Activated CD4-positive, alpha-beta T cell treated with anti-CD3 and anti-CD28 coated beads for 36 hours (primary cell): ENCODE results near the gene MUCL1. TPM values are rescaled to one million over a fixed set of nuclear protein-coding genes. Genes with fewer than 3 reads are reported as not detected.
A peak's percentile ranks its signal among the peaks of the same experiment; 100 is the strongest.

ENCODE experiments used
- ATAC-seq: fragments of 200-7000 bp; cut with Tn5 transposase; one replicate; pipeline ENCODE4 v1.10.0; 2021; ENCODE audit warnings: mild to moderate bottlenecking, moderate library complexity
- CTCF ChIA-PET: fragments of 350-600 bp; sonication (Branson Sonifier 250); formaldehyde crosslinking; loops from one replicate; lab custom pipeline; 2021; ENCODE audit warnings: antibody characterized with exemption; lab: Charles Lee
- POLR2A ChIA-PET: fragments of 350-600 bp; sonication (Branson Sonifier 250); formaldehyde crosslinking; loops from one replicate; lab custom pipeline; 2021; ENCODE audit warnings: antibody characterized with exemption, inconsistent platforms; lab: Charles Lee
- DNase-seq: peaks from one replicate; pipeline ENCODE4 v3.0.0-alpha.2; 2020
- H3K27ac Mint-ChIP-seq: one replicate; pipeline ENCODE4 v1.8.0; 2021; ENCODE audit warnings: mixed read lengths
- H3K27me3 Mint-ChIP-seq: one replicate; pipeline ENCODE4 v1.8.0; 2021; ENCODE audit warnings: mixed read lengths
- H3K36me3 Mint-ChIP-seq: one replicate; pipeline ENCODE4 v1.8.0; 2021; ENCODE audit warnings: low read depth, mixed read lengths
- H3K4me1 Mint-ChIP-seq: one replicate; pipeline ENCODE4 v1.8.0; 2021; ENCODE audit warnings: mixed read lengths
- H3K4me3 Mint-ChIP-seq: one replicate; pipeline ENCODE4 v1.8.0; 2021; ENCODE audit warnings: mild to moderate bottlenecking, moderate library complexity, mixed read lengths
- H3K9me3 Mint-ChIP-seq: one replicate; pipeline ENCODE4 v1.8.0; 2021; ENCODE audit warnings: low read depth, mixed read lengths
- intact Hi-C, 2 experiments: fragments of 100-400 bp; cut with DNase I in 1 of 2; cut with micrococcal nuclease in 1 of 2; formaldehyde crosslinking; loops; one replicate each; pipeline versions ENCODE4 v1.14.2 to v1.15.1; 2022 to 2024; cut with DNase I, micrococcal nuclease
- total RNA-seq, 2 experiments: library from RNA; stranded (reverse); gene quantifications; one replicate each; pipeline ENCODE4 v1.2.3, GENCODE V29; 2021

MUCL1 gene, protein sequence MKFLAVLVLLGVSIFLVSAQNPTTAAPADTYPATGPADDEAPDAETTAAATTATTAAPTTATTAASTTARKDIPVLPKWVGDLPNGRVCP
- total RNA-seq: not detected

GRCh38 chr12:54853933-54854538, at the start of gene MUCL1:
MUCL1 (plus strand) TSS chr12:54854516; CDS start chr12:54854583, 67 bp downstream.
- no peaks in the 10 kb centered on the region for H3K36me3 Mint-ChIP-seq
- ATAC-seq (peak; percentile 95), DNase-seq (peak; percentile 82)
- peaks cover 18% of the 10 kb centered on the region for H3K4me1 Mint-ChIP-seq
- ChIA-PET CTCF (interaction anchor here (0.8 to 3.5 kb wide), 9 partner anchors 9 to 220 kb away, joined by 3 to 48 read pairs (median 6); no protein-coding TSS in a partner anchor), POLR2A (no interaction called here)
- H3K27ac Mint-ChIP-seq: no peak within 1 kb of the TSS
- intact Hi-C loops: loop anchor here (1.0 to 10.0 kb wide), 11 partner anchors 79 to 219 kb away; partner anchors contain the start of gene TESPA1 (in 2 of the 2)
- no peak within 1 kb of the TSS for H3K4me3 Mint-ChIP-seq
- no peaks in the 10 kb centered on the region for H3K27me3 Mint-ChIP-seq
- H3K9me3 Mint-ChIP-seq: no peaks in the 10 kb centered on the region

DNA sequence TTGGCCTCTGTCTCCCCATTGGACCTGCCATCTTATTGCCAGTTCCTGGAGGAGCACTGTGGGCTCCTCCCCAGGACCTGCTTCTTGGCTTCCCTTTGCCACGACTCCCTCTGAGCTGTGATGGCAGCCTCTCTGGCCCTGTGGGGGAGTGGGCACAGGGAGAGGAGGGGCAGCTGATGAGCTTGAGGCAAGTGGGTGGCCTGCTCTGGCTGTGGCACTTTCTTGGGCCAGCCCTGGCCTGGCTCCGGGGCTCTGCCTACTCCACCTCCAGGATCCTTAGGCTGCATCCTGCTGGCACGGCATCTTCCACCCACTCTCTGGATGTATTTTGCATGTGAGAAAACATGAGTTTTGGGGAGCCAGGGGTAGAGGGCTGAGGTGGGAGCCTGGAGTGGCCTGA, 32.6 kb upstream of the MUCL1 start:
- no peak overlapping the region for H3K4me3 Mint-ChIP-seq
- no peak for DNase-seq
- H3K4me1 Mint-ChIP-seq: no peaks in the 10 kb centered on the region
- H3K9me3 Mint-ChIP-seq: peaks cover 2% of the 10 kb centered on the region
- ATAC-seq: no peak
- peaks cover 8% of the 10 kb centered on the region for H3K27me3 Mint-ChIP-seq
- no peaks in the 10 kb centered on the region for H3K36me3 Mint-ChIP-seq
- ChIA-PET CTCF (interaction anchor here (1.3 kb wide), 1 partner anchor 135 kb away, joined by 4 read pairs; no protein-coding TSS in a partner anchor), POLR2A (no interaction called here)
- no peak overlapping the region for H3K27ac Mint-ChIP-seq
- intact Hi-C loops: no loop called here

DNA sequence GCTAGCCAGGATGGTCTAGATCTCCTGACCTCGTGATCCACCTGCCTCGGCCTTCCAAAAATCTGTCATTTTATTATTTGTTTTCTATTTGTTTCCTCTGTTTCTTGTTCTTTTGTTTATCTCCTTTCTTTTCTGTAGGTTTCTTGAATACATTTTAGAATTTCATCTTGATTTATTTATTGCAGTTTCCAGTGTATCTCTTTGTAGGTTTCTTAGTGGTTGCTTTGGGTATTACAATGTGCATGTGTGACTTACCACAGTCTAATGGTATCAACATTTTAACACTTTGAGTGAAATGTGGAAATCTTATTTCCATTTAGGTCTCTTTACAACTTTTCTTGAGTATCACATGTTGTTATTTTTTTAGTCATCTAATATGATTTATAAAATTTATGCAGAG, 29.9 kb upstream of the MUCL1 start:
- H3K27me3 Mint-ChIP-seq: peaks cover 3% of the 10 kb centered on the region
- H3K27ac Mint-ChIP-seq: no peak overlapping the region
- POLR2A ChIA-PET: no interaction called here
- no peak for DNase-seq
- intact Hi-C loops: no loop called here
- H3K4me1 Mint-ChIP-seq: no peaks in the 10 kb centered on the region
- H3K36me3 Mint-ChIP-seq: no peaks in the 10 kb centered on the region
- H3K9me3 Mint-ChIP-seq: no peaks in the 10 kb centered on the region
- CTCF ChIA-PET: interaction anchor here (0.8 to 1.0 kb wide), 3 partner anchors 21 to 176 kb away, joined by 3 read pairs; no protein-coding TSS in a partner anchor
- H3K4me3 Mint-ChIP-seq: no peak overlapping the region
- no peak for ATAC-seq

GRCh38 chr12:54829511-54829910, 24.8 kb upstream of the MUCL1 start:
- H3K36me3 Mint-ChIP-seq: no peaks in the 10 kb centered on the region
- no peak overlapping the region for H3K4me3 Mint-ChIP-seq
- H3K4me1 Mint-ChIP-seq: no peaks in the 10 kb centered on the region
- CTCF ChIA-PET: interaction anchor here (0.6 to 1.6 kb wide), 2 partner anchors 9 to 11 kb away, joined by 3 to 4 read pairs; no protein-coding TSS in a partner anchor
- ATAC-seq (no peak), DNase-seq (no peak)
- no peak overlapping the region for H3K27ac Mint-ChIP-seq
- no peaks in the 10 kb centered on the region for H3K9me3 Mint-ChIP-seq
- no peaks in the 10 kb centered on the region for H3K27me3 Mint-ChIP-seq
- intact Hi-C loops: no loop called here
- POLR2A ChIA-PET: no interaction called here

- H3K4me3 Mint-ChIP-seq: no peak overlapping the region
- ChIA-PET POLR2A (no interaction called here), CTCF (interaction anchor here (1.6 kb wide), 1 partner anchor 10 kb away, joined by 4 read pairs; no protein-coding TSS in a partner anchor)
- DNase-seq (no peak), ATAC-seq (no peak)
- no peaks in the 10 kb centered on the region for H3K27me3 Mint-ChIP-seq
- H3K27ac Mint-ChIP-seq: no peak overlapping the region
- H3K4me1 Mint-ChIP-seq: no peaks in the 10 kb centered on the region
- intact Hi-C loops: no loop called here
- H3K36me3 Mint-ChIP-seq: no peaks in the 10 kb centered on the region
- H3K9me3 Mint-ChIP-seq: no peaks in the 10 kb centered on the region
Observed at GRCh38 chr12:54830199-54830598, 24.1 kb upstream of the MUCL1 start.

GRCh38 chr12:54831631-54832030, 22.7 kb upstream of the MUCL1 start:
- ChIA-PET POLR2A (no interaction called here), CTCF (interaction anchor here (1.3 kb wide), 1 partner anchor 82 kb away, joined by 4 read pairs; no protein-coding TSS in a partner anchor)
- Mint-ChIP-seq H3K4me1 (no peaks in the 10 kb centered on the region), H3K9me3 (no peaks in the 10 kb centered on the region), H3K27me3 (peaks cover 3% of the 10 kb centered on the region), H3K27ac (no peak overlapping the region), H3K36me3 (no peaks in the 10 kb centered on the region), H3K4me3 (no peak overlapping the region)
- ATAC-seq (no peak), DNase-seq (no peak)
- intact Hi-C loops: no loop called here

DNA sequence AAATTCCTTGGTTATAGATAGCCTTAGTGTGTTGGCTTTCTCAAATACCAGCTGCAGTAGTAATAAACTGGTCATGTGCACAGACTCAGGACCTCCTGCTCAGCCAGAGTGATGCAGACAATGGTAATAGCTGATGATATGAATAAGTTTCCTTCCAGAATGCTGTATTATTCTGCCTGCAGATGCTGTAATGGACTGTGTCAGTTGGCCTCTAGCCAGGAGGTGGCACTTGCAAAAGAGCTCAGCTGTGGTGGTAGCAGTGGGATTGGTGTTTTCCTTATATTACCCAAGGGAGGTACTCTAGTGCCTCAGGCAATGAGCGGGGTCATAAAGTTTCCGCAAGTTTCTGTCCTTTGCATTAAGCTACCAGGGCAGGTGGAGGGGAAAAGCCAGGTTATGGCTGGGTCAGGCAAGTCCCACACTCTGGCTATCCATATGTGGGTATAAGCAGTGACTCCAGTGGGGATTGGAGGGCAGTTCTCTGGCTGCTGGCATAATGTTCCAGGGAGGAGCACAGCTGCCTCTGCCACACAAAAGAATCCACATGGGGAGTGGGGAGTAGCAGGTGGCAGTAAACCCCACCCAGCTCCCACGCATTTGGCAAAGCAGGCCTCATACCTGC, 14.0 kb upstream of the MUCL1 start:
- H3K4me3 Mint-ChIP-seq: no peak overlapping the region
- DNase-seq: no peak
- CTCF ChIA-PET: interaction anchor here (0.6 to 1.6 kb wide), 7 partner anchors 8 to 780 kb away, joined by 3 to 4 read pairs (median 3); no protein-coding TSS in a partner anchor
- no peaks in the 10 kb centered on the region for H3K36me3 Mint-ChIP-seq
- intact Hi-C loops: no loop called here
- H3K27ac Mint-ChIP-seq: no peak overlapping the region
- H3K9me3 Mint-ChIP-seq: peaks cover 4% of the 10 kb centered on the region
- no peak for ATAC-seq
- peaks cover 8% of the 10 kb centered on the region for H3K27me3 Mint-ChIP-seq
- POLR2A ChIA-PET: no interaction called here
- H3K4me1 Mint-ChIP-seq: no peaks in the 10 kb centered on the region

DNA sequence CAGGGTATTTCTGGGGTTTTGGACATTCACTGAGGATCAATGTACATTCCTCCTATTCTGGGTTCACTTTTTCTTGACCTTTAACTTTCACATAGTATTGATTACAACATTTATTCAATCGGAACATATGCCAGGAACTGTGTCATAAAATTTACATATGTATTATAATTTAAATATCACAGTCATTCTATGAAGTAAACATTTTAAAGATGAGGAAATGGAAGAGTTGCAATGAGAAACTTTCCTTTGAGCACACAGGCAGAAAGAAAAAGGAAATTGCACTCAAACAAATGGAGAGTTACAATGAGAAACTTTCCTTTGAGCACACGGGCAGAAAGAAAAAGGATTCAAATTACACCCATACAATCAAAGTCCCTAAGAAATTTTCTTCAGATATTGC, 3.1 kb downstream of the MUCL1 start:
- Mint-ChIP-seq H3K27ac (no peak overlapping the region), H3K27me3 (peaks cover 11% of the 10 kb centered on the region), H3K9me3 (no peaks in the 10 kb centered on the region), H3K36me3 (no peaks in the 10 kb centered on the region), H3K4me3 (no peak overlapping the region), H3K4me1 (peaks cover 18% of the 10 kb centered on the region)
- ChIA-PET CTCF (interaction anchor here (0.6 to 1.9 kb wide), 6 partner anchors 11 to 215 kb away, joined by 3 to 6 read pairs (median 4); no protein-coding TSS in a partner anchor), POLR2A (no interaction called here)
- ATAC-seq (no peak), DNase-seq (no peak)
- intact Hi-C loops: loop anchor here in 1 of 2 experiments (10.0 kb wide), 1 partner anchor 127 kb away; the partner anchor contains the start of gene TESPA1

DNA sequence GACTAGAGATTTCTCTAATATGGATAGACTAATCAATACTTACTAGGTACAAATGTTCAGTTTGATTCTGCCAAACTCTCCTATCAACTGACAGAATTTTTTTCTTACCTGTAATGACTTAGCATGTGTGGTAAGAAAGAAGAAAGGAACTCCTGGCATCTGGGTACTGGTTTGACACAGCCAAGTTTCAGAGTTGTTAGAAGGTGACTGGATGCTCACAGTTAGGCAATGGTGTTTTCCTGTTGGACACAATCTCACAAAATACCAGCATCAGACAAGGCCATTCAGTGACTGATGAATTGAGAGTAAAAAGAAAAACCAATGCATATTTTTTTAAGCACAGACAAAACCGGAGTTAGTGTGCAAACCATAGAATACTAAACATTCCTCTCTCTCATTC, 4.2 kb downstream of the MUCL1 start:
- H3K4me3 Mint-ChIP-seq: no peak overlapping the region

DNA sequence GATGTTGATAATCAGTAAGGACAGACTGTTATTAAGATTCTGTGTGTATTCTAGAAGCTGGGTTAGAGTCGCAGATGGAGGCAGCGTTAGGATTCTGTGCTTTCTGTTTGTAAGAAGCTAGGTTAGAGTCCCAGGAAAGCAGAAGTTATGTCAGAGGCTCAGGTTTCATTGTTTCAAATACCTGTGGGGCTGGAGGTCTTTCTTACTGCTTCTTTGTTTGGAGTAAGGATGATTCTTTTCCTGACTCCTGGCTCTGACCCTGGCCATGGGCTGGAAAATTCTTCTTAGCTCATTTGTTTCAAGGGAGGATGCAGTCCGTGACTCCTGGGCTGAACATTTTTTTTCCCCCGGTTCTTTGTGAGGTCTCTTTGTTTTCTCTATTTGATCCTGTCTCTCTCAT, 5.2 kb downstream of the MUCL1 start:
- intact Hi-C loops: loop anchor here in 1 of 2 experiments (10.0 kb wide), 1 partner anchor 125 kb away; the partner anchor contains the start of gene TESPA1
- DNase-seq (no peak), ATAC-seq (no peak)
- Mint-ChIP-seq H3K9me3 (no peaks in the 10 kb centered on the region), H3K4me3 (no peak overlapping the region), H3K27ac (no peak overlapping the region), H3K4me1 (peaks cover 26% of the 10 kb centered on the region), H3K27me3 (peaks cover 16% of the 10 kb centered on the region), H3K36me3 (no peaks in the 10 kb centered on the region)
- ChIA-PET POLR2A (no interaction called here), CTCF (interaction anchor here (1.2 to 3.4 kb wide), 2 partner anchors 98 to 111 kb away, joined by 3 to 15 read pairs; no protein-coding TSS in a partner anchor)

More for the DNA sequence above, 4.2 kb downstream of the MUCL1 start:
- ChIA-PET POLR2A (no interaction called here), CTCF (no interaction called here)
- Mint-ChIP-seq H3K27me3 (peaks cover 16% of the 10 kb centered on the region), H3K27ac (no peak overlapping the region), H3K4me1 (peaks cover 22% of the 10 kb centered on the region), H3K9me3 (no peaks in the 10 kb centered on the region), H3K36me3 (no peaks in the 10 kb centered on the region)
- intact Hi-C loops: loop anchor here in 1 of 2 experiments (1.0 to 10.0 kb wide), 2 partner anchors 77 to 126 kb away; partner anchors contain the start of gene TESPA1
- ATAC-seq: peak; percentile 75
- peak; percentile 38 for DNase-seq

DNA sequence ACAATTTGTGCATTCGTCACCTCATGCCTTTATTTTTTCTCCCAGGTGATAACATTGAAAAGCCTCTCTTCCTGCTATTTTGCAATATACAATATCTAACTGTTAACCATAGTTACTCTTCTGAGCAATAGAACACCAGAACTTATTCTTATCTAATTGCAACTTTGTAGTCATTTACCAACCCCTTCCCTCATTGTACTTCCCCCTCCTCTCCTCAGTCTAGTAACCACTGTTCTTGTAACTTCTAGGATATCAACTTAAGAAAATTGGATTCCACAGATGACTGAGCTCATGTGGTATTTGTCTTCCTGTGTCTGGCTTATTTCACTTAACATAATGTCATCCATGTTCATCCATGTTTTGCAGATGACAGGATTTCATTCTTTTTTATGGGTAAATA, 7.6 kb downstream of the MUCL1 start:
- H3K27ac Mint-ChIP-seq: no peak overlapping the region
- DNase-seq (no peak), ATAC-seq (no peak)
- H3K4me1 Mint-ChIP-seq: peaks cover 40% of the 10 kb centered on the region
- peaks cover 16% of the 10 kb centered on the region for H3K27me3 Mint-ChIP-seq
- CTCF ChIA-PET: interaction anchor here (1.0 to 3.4 kb wide), 3 partner anchors 96 to 130 kb away, joined by 3 to 15 read pairs (median 3); no protein-coding TSS in a partner anchor
- intact Hi-C loops: loop anchor here in 1 of 2 experiments (10.0 kb wide), 1 partner anchor 763 kb away; no protein-coding TSS in a partner anchor
- no peaks in the 10 kb centered on the region for H3K9me3 Mint-ChIP-seq
- no peaks in the 10 kb centered on the region for H3K36me3 Mint-ChIP-seq
- no peak overlapping the region for H3K4me3 Mint-ChIP-seq
- POLR2A ChIA-PET: no interaction called here
